GM18909 (cell line): Measurements from ENCODE around the gene SORCS2.

ENCODE experiments used
- ATAC-seq: cut with Tn5 transposase; IDR thresholded peaks from one replicate; pipeline ENCODE4 v1.9.1; 2021; ENCODE audit warnings: mild to moderate bottlenecking; ENCODE audit not compliant: unreplicated experiment, poor library complexity

SORCS2 gene

GRCh38 chr4:7197910-7198309 lies 5.6 kb downstream of the SORCS2 start:
- no peak for ATAC-seq

- ATAC-seq: no peak
Measured at GRCh38 chr4:7198440-7199128, 6.2 kb downstream of the SORCS2 start.

GRCh38 chr4:7199129-7199725 lies 6.9 kb downstream of the SORCS2 start:
- ATAC-seq: no peak

- ATAC-seq: no peak
Measured at GRCh38 chr4:7199771-7200441, 7.6 kb downstream of the SORCS2 start.

- ATAC-seq: no peak
Measured at GRCh38 chr4:7200801-7201200, 8.5 kb downstream of the SORCS2 start.

GRCh38 chr4:7201420-7202305 lies 9.3 kb downstream of the SORCS2 start:
- ATAC-seq: no peak

GRCh38 chr4:7202411-7202810 lies 10.1 kb downstream of the SORCS2 start:
- no peak for ATAC-seq

- no peak for ATAC-seq
Measured at GRCh38 chr4:7204656-7205387, 12.5 kb downstream of the SORCS2 start.

- no peak for ATAC-seq
Measured at GRCh38 chr4:7206385-7206784, 14.0 kb downstream of the SORCS2 start.

GRCh38 chr4:7206911-7207567 lies 14.7 kb downstream of the SORCS2 start:
- ATAC-seq: no peak

GRCh38 chr4:7207628-7208231 lies 15.4 kb downstream of the SORCS2 start:
- ATAC-seq: no peak

- ATAC-seq: no peak
Measured at GRCh38 chr4:7208509-7209451, 16.4 kb downstream of the SORCS2 start.

- ATAC-seq: no peak
Measured at GRCh38 chr4:7209699-7210098, 17.4 kb downstream of the SORCS2 start.

- ATAC-seq: no peak
Measured at GRCh38 chr4:7210824-7211223, 18.5 kb downstream of the SORCS2 start.

- no peak for ATAC-seq
Measured at GRCh38 chr4:7212101-7212674, 19.9 kb downstream of the SORCS2 start.

GRCh38 chr4:7212921-7213320 lies 20.6 kb downstream of the SORCS2 start:
- ATAC-seq: no peak

- ATAC-seq: no peak
Measured at GRCh38 chr4:7213807-7214206, 21.5 kb downstream of the SORCS2 start.

- no peak for ATAC-seq
Measured at GRCh38 chr4:7214359-7214758, 22.0 kb downstream of the SORCS2 start.
